Activated B cell treated with CpG ODN at 0.5 μM for 24 hours (primary cell): Measurements from ENCODE around the gene RADIL. TPM values are rescaled to one million over a fixed set of nuclear protein-coding genes. Genes with fewer than 3 reads are reported as not detected.
"Not testable (repeated sequence)": the region's sequence is repeated elsewhere in the genome, so short reads cannot be mapped to it uniquely, and the experiment has no call there.

Source experiments
- ATAC-seq: fragments of 200-7000 bp; cut with Tn5 transposase; one replicate; pipeline ENCODE4 v1.10.0; 2021; ENCODE audit warnings: low read depth, mild to moderate bottlenecking, moderate library complexity
- CTCF ChIA-PET: fragments of 350-600 bp; sonication (Branson Sonifier 250); formaldehyde crosslinking; loops from one replicate; lab custom pipeline; 2021; ENCODE audit warnings: antibody characterized with exemption; lab: Charles Lee
- POLR2A ChIA-PET: fragments of 350-600 bp; sonication (Branson Sonifier 250); formaldehyde crosslinking; loops from one replicate; lab custom pipeline; 2021; ENCODE audit warnings: antibody characterized with exemption; lab: Charles Lee
- DNase-seq: peaks from one replicate; pipeline ENCODE4 v3.0.0; 2022
- H3K27ac Mint-ChIP-seq: one replicate; pipeline ENCODE4 v1.8.0; 2020; ENCODE audit warnings: mixed read lengths
- H3K27me3 Mint-ChIP-seq: one replicate; pipeline ENCODE4 v1.8.0; 2021; ENCODE audit warnings: mixed read lengths
- H3K36me3 Mint-ChIP-seq: one replicate; pipeline ENCODE4 v1.8.0; 2021; ENCODE audit warnings: low read depth, mixed read lengths
- H3K4me1 Mint-ChIP-seq: one replicate; pipeline ENCODE4 v1.8.0; 2021; ENCODE audit warnings: mixed read lengths
- H3K4me3 Mint-ChIP-seq: one replicate; pipeline ENCODE4 v1.8.0; 2020; ENCODE audit warnings: mild to moderate bottlenecking, mixed read lengths
- H3K9me3 Mint-ChIP-seq: one replicate; pipeline ENCODE4 v1.8.0; 2020; ENCODE audit warnings: mixed read lengths
- intact Hi-C: fragments of 100-400 bp; cut with micrococcal nuclease; formaldehyde crosslinking; loops from one replicate; pipeline ENCODE4 v1.15.1; 2024
- total RNA-seq: library from RNA; stranded (reverse); gene quantifications from 2 replicates; pipeline ENCODE4 v1.2.3, GENCODE V29; 2022
- TF ChIP-seq, protein P1 (sequence below): fragments of 200-600 bp; IDR thresholded peaks from one replicate; pipeline ENCODE4 v1.8.0; 2022; ENCODE audit warnings: antibody characterized with exemption, mild to moderate bottlenecking

The RADIL gene
- total RNA-seq, 1 donor from 2014 or later: not detected

DNA sequence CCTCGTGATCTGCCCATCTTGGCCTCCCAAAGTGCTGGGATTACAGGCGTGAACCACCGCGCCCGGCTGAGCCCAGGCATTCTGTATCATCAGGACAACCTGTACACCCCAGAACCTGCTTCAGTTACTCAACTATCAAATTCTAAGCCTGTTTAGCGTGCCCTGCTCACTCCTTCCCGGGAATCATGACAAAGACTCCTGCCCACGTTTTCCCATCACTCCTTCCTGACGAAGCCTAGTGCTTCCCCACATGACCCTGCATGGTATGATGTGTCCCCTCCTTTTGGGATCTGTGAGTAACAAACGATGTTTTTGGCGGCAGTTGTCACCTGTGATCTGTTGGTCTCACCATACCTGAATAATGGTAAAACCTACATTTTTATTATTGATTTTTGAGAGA lies 12.2 kb upstream of the RADIL start:
- ATAC-seq: no peak
- H3K9me3 Mint-ChIP-seq: peaks cover 4% of the 10 kb centered on the region
- ChIA-PET POLR2A (no interaction called here), CTCF (no interaction called here)
- H3K4me1 Mint-ChIP-seq: no peaks in the 10 kb centered on the region
- DNase-seq: no peak
- no peak overlapping the region for H3K4me3 Mint-ChIP-seq
- TF ChIP-seq, protein P1, sequence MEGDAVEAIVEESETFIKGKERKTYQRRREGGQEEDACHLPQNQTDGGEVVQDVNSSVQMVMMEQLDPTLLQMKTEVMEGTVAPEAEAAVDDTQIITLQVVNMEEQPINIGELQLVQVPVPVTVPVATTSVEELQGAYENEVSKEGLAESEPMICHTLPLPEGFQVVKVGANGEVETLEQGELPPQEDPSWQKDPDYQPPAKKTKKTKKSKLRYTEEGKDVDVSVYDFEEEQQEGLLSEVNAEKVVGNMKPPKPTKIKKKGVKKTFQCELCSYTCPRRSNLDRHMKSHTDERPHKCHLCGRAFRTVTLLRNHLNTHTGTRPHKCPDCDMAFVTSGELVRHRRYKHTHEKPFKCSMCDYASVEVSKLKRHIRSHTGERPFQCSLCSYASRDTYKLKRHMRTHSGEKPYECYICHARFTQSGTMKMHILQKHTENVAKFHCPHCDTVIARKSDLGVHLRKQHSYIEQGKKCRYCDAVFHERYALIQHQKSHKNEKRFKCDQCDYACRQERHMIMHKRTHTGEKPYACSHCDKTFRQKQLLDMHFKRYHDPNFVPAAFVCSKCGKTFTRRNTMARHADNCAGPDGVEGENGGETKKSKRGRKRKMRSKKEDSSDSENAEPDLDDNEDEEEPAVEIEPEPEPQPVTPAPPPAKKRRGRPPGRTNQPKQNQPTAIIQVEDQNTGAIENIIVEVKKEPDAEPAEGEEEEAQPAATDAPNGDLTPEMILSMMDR: no peak
- H3K27me3 Mint-ChIP-seq: peaks cover 6% of the 10 kb centered on the region
- no peak overlapping the region for H3K27ac Mint-ChIP-seq
- intact Hi-C loops: no loop called here
- H3K36me3 Mint-ChIP-seq: no peaks in the 10 kb centered on the region

DNA sequence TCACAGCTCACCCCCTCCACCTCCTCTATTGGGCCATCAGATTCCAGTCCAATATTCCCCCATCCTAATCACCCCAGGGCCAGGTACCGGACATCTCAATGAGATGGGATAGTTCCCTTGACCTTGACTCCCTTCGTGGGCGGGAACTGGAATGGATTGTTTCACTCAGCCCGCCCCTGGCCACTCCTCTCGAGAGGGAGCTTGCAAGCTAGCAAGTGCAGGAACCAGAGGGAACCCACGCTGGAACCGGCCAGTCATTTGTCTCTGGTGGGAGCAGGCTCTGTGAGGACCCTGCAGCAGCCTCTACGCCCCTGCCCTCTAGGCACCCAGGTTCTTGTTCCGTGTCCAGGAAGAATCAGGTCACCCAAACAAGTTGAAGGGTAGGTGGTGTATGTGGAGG lies 11.0 kb upstream of the RADIL start:
- Mint-ChIP-seq H3K27me3 (peaks cover 6% of the 10 kb centered on the region), H3K27ac (no peak overlapping the region), H3K9me3 (peaks cover 4% of the 10 kb centered on the region), H3K4me3 (no peak overlapping the region), H3K4me1 (no peaks in the 10 kb centered on the region), H3K36me3 (no peaks in the 10 kb centered on the region)
- TF ChIP-seq, protein P1: no peak
- ATAC-seq: no peak
- intact Hi-C loops: no loop called here
- ChIA-PET CTCF (no interaction called here), POLR2A (no interaction called here)
- no peak for DNase-seq

DNA sequence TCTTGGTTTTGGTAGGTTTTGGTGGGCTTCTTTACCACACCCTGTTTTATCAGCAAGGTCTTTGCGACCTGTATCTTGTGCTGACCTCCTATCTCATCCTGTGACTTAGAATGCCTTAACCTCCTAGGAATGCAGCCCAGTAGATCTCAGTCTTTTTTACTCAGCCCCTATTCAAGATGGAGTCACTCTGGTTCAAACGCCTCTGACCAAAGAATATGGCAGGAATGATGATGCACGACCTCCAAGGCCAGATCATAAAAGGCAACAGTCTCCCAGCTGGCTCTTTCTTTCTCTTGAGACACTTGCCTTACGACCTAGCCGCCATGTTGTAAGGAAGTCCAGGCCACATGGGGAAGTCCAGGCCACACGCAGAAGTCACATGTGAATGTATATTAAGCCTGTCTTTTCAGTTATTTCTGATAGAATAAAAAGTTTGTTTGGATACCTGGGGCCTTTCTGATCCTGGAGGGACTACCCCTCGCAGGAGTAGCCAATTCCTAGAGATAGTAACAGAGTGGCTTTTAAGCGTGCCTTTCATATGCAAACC lies 10.5 kb upstream of the RADIL start:
- no peaks in the 10 kb centered on the region for H3K36me3 Mint-ChIP-seq
- no peak for DNase-seq
- peaks cover 10% of the 10 kb centered on the region for H3K27me3 Mint-ChIP-seq

DNA sequence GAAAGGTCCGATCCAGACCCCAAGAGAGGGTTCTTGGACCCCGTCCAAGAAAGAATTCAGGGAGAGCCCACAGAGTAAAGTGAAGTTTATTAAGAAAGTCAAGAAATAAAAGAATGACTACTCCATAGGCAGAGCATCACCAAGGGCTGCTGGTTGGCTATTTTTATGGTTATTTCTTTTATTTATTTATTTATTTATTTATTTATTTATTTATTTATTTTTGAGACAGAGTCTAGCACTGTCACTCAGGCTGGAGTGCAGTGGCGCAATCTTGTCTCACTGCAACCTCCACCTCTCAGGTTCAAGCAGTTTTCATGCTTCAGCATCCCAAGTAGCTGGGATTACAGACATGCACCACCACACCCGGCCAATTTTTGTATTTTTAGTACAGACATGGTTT lies 9.7 kb upstream of the RADIL start:
- intact Hi-C loops, H3K9me3 Mint-ChIP-seq, DNase-seq, ATAC-seq, H3K4me3 Mint-ChIP-seq, CTCF ChIA-PET, H3K4me1 Mint-ChIP-seq, H3K36me3 Mint-ChIP-seq, H3K27ac Mint-ChIP-seq, POLR2A ChIA-PET: not testable (repeated sequence)
- H3K27me3 Mint-ChIP-seq: peaks cover 12% of the 10 kb centered on the region

More for the DNA sequence above, 10.5 kb upstream of the RADIL start:
- H3K4me3 Mint-ChIP-seq: no peak overlapping the region
- intact Hi-C loops: no loop called here
- no peak overlapping the region for H3K27ac Mint-ChIP-seq
- H3K9me3 Mint-ChIP-seq: peaks cover 4% of the 10 kb centered on the region
- no peak for ATAC-seq
- ChIA-PET CTCF (no interaction called here), POLR2A (no interaction called here)
- H3K4me1 Mint-ChIP-seq: no peaks in the 10 kb centered on the region
- TF ChIP-seq, protein P1: no peak

DNA sequence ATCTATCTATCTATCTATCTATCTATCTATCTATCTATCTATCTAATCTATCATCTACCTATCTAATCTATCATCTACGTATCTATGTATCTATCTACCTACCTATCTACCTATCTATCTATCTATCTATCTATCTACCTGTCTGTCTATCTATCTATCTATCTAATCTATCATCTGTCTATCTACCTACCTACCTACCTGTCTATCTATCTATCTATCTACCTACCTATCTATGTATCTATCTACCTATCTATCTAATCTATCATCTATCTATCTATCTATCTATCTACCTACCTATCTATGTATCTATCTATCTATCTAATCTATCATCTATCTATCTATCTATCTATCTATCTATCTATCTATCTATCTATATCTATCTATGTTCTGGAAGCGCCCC lies 8.0 kb upstream of the RADIL start:
- H3K9me3 Mint-ChIP-seq, H3K4me1 Mint-ChIP-seq, H3K4me3 Mint-ChIP-seq, CTCF ChIA-PET, H3K27ac Mint-ChIP-seq, POLR2A ChIA-PET, H3K36me3 Mint-ChIP-seq, DNase-seq, intact Hi-C loops, ATAC-seq: not testable (repeated sequence)
- peaks cover 23% of the 10 kb centered on the region for H3K27me3 Mint-ChIP-seq

DNA sequence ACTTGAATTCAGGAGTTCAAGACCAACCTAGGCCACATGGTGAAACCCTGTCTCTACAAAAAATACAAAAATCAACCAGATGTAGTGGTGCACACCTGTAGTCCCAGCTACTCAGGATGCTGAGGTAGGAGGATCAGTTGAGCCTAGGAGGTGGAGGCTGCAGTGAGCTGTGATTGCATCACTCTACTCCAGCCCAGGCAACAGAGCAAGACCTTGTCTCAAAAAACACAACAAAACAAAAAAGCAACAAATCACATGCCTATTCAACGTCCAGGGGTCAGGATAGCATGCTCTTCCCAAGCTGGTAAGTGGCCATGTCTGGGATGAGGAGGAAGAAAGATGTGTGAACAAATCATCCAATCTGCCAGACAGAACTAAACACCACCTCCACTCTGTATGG lies 6.2 kb upstream of the RADIL start:
- Mint-ChIP-seq H3K9me3 (peaks cover 4% of the 10 kb centered on the region), H3K4me3 (no peak overlapping the region), H3K27me3 (peaks cover 29% of the 10 kb centered on the region), H3K36me3 (no peaks in the 10 kb centered on the region), H3K27ac (no peak overlapping the region), H3K4me1 (no peaks in the 10 kb centered on the region)
- ChIA-PET POLR2A (no interaction called here), CTCF (no interaction called here)
- no peak for ATAC-seq
- TF ChIP-seq, protein P1: no peak
- intact Hi-C loops: loop anchor here (10.0 kb wide), 2 partner anchors 85 to 275 kb away; no protein-coding TSS in a partner anchor
- no peak for DNase-seq
